ENCODE results near the gene AGT.
"Not testable (repeated sequence)": the region's sequence is repeated elsewhere in the genome, so short reads cannot be mapped to it uniquely, and the experiment has no call there.

The AGT gene

GRCh38 chr1:230699716-230700115, 14.2 kb downstream of the AGT start:
- H3K4me3 ChIP-seq (ENCODE audit: low read length in 2 of 2) = no peak overlapping the region
- H3K4me1 ChIP-seq (ENCODE audit: control insufficient read depth, insufficient read depth, low read length) = no peaks in the 10 kb centered on the region
- H3K27me3 ChIP-seq (ENCODE audit: control insufficient read depth in 1 of 2, insufficient read depth in 2 of 2, low read length in 2 of 2) = no peaks in the 10 kb centered on the region
- no peak overlapping the region for H3K27ac ChIP-seq (ENCODE audit: low read length)
- no peaks in the 10 kb centered on the region for H3K9me3 ChIP-seq (ENCODE audit: control insufficient read depth in 2 of 2, low read length in 2 of 2)
- no peaks in the 10 kb centered on the region for H3K36me3 ChIP-seq (ENCODE audit: control insufficient read depth in 2 of 2, insufficient read depth in 2 of 2, low read length in 2 of 2)
- H3K9ac ChIP-seq (ENCODE audit: low read length in 2 of 2) = no peak overlapping the region

DNA sequence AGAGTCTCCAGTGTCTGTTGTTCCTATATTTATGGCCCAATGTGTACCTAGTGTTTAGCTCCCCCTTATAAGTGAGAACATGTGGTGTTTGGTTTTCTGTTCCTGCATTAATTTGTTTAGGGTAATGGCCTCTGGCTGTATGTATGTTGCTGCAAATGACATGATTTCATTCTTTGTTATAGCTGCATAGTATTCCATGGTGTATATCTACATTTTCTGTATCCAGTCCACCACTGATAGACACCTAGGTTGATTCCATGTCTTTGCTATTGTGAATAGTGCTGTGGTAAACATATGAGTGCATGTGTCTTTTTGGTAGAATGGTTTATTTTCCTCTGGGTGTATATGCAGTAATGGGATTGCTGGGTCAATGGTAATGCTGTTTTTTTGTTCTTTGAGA, 15.0 kb downstream of the AGT start:
- H3K36me3 ChIP-seq (ENCODE audit: control insufficient read depth in 2 of 2, insufficient read depth in 2 of 2, low read length in 2 of 2); H3K9ac ChIP-seq (ENCODE audit: low read length in 2 of 2); H3K27ac ChIP-seq (ENCODE audit: low read length); H3K4me3 ChIP-seq (ENCODE audit: low read length in 2 of 2); H3K9me3 ChIP-seq (ENCODE audit: control insufficient read depth in 2 of 2, low read length in 2 of 2); H3K27me3 ChIP-seq (ENCODE audit: control insufficient read depth in 1 of 2, insufficient read depth in 2 of 2, low read length in 2 of 2); H3K4me1 ChIP-seq (ENCODE audit: control insufficient read depth, insufficient read depth, low read length): not testable (repeated sequence)

- Histone ChIP-seq H3K36me3 (ENCODE audit: control insufficient read depth in 2 of 2, insufficient read depth in 2 of 2, low read length in 2 of 2) (peaks cover 6 to 10% of the 10 kb centered on the region in 2 donors), H3K9ac (ENCODE audit: low read length in 2 of 2) (no peak overlapping the region), H3K9me3 (ENCODE audit: control insufficient read depth in 2 of 2, low read length in 2 of 2) (no peaks in the 10 kb centered on the region), H3K27me3 (ENCODE audit: control insufficient read depth in 1 of 2, insufficient read depth in 2 of 2, low read length in 2 of 2) (no peaks in the 10 kb centered on the region), H3K4me3 (ENCODE audit: low read length in 2 of 2) (no peak overlapping the region), H3K4me1 (ENCODE audit: control insufficient read depth, insufficient read depth, low read length) (no peaks in the 10 kb centered on the region), H3K27ac (ENCODE audit: low read length) (no peak overlapping the region)
Measured at GRCh38 chr1:230698130-230698529, 15.8 kb downstream of the AGT start.

DNA sequence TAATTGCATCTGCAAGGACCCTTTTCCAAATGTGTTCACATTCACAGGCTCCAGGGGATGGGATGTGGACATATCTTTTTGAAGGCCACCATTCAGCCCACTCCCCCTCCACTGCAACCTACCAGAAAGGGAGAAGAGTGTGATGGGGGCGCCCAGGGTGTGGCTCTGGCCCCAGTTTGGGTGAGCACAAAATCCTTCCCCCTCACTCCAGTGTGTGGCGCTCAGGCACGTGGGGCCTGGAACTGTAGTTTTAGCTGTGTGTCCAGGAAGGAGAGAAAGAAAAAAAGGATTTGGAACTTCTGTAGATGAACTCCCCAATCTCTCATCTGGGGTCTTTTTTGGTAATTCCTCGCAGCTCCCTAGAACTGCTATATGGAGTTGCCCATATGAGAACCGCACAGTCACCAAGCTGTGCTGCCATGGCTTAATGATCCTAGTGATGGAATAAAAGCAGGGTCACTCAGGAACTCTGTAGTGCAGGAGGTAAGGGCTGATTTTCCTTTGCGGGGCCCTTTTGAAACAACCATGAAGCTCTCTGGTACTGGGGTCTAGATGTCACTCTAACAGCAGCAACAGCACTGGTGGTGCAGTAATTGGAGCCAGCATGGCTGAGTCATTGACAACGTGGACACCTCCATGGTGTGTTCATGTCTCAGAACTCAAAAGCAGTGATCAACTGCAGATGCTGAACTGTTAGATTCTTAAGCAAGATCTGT, 17.0 kb downstream of the AGT start:
- H3K27ac ChIP-seq (ENCODE audit: low read length) = no peak overlapping the region
- no peak overlapping the region for H3K9ac ChIP-seq (ENCODE audit: low read length in 2 of 2)

GRCh38 chr1:230696218-230696617, 17.7 kb downstream of the AGT start:
- Histone ChIP-seq H3K4me3 (ENCODE audit: low read length in 2 of 2) (no peak overlapping the region), H3K27me3 (ENCODE audit: control insufficient read depth in 1 of 2, insufficient read depth in 2 of 2, low read length in 2 of 2) (no peaks in the 10 kb centered on the region), H3K27ac (ENCODE audit: low read length) (no peak overlapping the region), H3K9ac (ENCODE audit: low read length in 2 of 2) (no peak overlapping the region), H3K4me1 (ENCODE audit: control insufficient read depth, insufficient read depth, low read length) (no peaks in the 10 kb centered on the region), H3K9me3 (ENCODE audit: control insufficient read depth in 2 of 2, low read length in 2 of 2) (no peaks in the 10 kb centered on the region), H3K36me3 (ENCODE audit: control insufficient read depth in 2 of 2, insufficient read depth in 2 of 2, low read length in 2 of 2) (peaks cover 18 to 19% of the 10 kb centered on the region in 2 donors)

More for the DNA sequence above, 17.0 kb downstream of the AGT start:
- H3K27me3 ChIP-seq (ENCODE audit: control insufficient read depth in 1 of 2, insufficient read depth in 2 of 2, low read length in 2 of 2) = no peaks in the 10 kb centered on the region
- H3K4me1 ChIP-seq (ENCODE audit: control insufficient read depth, insufficient read depth, low read length) = no peaks in the 10 kb centered on the region
- no peak overlapping the region for H3K4me3 ChIP-seq (ENCODE audit: low read length in 2 of 2)
- H3K36me3 ChIP-seq (ENCODE audit: control insufficient read depth in 2 of 2, insufficient read depth in 2 of 2, low read length in 2 of 2) = peaks cover 11 to 13% of the 10 kb centered on the region in 2 donors
- no peaks in the 10 kb centered on the region for H3K9me3 ChIP-seq (ENCODE audit: control insufficient read depth in 2 of 2, low read length in 2 of 2)

DNA sequence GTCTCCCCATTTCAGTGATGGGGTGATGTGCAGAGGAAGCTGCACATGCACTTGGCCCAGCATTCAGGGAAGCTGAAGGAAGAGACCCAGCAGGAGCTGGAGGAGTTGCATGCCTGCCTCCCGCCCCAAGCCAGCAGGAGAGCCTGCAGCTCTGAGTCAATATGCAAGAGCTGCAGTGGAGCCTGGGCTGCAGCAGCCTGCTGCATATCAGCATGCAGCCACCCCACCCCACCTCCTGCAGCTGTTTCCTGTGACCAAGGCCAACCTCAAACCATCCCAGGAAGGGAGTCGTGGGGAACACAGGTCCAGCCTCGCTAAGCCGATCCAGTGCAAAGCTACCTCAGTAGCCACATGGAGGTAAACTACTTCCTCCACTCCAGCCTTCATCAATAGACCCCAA, 18.9 kb downstream of the AGT start:
- no peaks in the 10 kb centered on the region for H3K4me1 ChIP-seq (ENCODE audit: control insufficient read depth, insufficient read depth, low read length)
- H3K4me3 ChIP-seq (ENCODE audit: low read length in 2 of 2) = no peak overlapping the region
- H3K9me3 ChIP-seq (ENCODE audit: control insufficient read depth in 2 of 2, low read length in 2 of 2) = no peaks in the 10 kb centered on the region
- H3K27me3 ChIP-seq (ENCODE audit: control insufficient read depth in 1 of 2, insufficient read depth in 2 of 2, low read length in 2 of 2) = no peaks in the 10 kb centered on the region
- H3K27ac ChIP-seq (ENCODE audit: low read length) = no peak overlapping the region
- no peak overlapping the region for H3K9ac ChIP-seq (ENCODE audit: low read length in 2 of 2)
- H3K36me3 ChIP-seq (ENCODE audit: control insufficient read depth in 2 of 2, insufficient read depth in 2 of 2, low read length in 2 of 2) = peaks cover 22 to 23% of the 10 kb centered on the region in 2 donors

DNA sequence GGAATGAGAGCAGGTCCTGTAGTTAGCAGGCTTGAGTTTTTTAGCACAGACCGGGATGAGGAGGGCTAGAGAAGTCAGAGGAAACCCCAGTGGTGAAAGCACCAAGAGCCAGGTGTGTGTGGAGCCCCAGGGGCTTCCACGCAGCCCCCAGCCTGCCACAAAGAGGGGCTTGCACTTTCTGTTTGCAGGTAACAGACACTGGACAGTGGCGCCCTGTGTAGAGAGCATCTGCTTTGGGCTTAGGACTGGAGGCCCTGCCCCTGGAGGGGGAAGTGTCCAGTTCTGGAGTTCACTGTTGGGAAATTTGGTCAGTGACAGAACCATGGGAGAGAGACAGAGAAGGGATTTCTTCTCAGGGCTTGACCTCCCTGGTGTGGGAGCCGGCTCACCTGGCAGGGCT, 19.5 kb downstream of the AGT start:
- H3K36me3 ChIP-seq (ENCODE audit: control insufficient read depth in 2 of 2, insufficient read depth in 2 of 2, low read length in 2 of 2) = peaks cover 28% of the 10 kb centered on the region in 2 donors
- H3K4me3 ChIP-seq (ENCODE audit: low read length in 2 of 2) = no peak overlapping the region
- H3K27me3 ChIP-seq (ENCODE audit: control insufficient read depth in 1 of 2, insufficient read depth in 2 of 2, low read length in 2 of 2) = no peaks in the 10 kb centered on the region
- H3K9me3 ChIP-seq (ENCODE audit: control insufficient read depth in 2 of 2, low read length in 2 of 2) = no peaks in the 10 kb centered on the region
- H3K9ac ChIP-seq (ENCODE audit: low read length in 2 of 2) = no peak overlapping the region
- H3K27ac ChIP-seq (ENCODE audit: low read length) = no peak overlapping the region
- no peaks in the 10 kb centered on the region for H3K4me1 ChIP-seq (ENCODE audit: control insufficient read depth, insufficient read depth, low read length)

GRCh38 chr1:230693777-230694176, 20.1 kb downstream of the AGT start:
- H3K36me3 ChIP-seq (ENCODE audit: control insufficient read depth in 2 of 2, insufficient read depth in 2 of 2, low read length in 2 of 2) = peaks cover 30% of the 10 kb centered on the region in 2 donors
- no peaks in the 10 kb centered on the region for H3K4me1 ChIP-seq (ENCODE audit: control insufficient read depth, insufficient read depth, low read length)
- no peak overlapping the region for H3K4me3 ChIP-seq (ENCODE audit: low read length in 2 of 2)
- H3K27ac ChIP-seq (ENCODE audit: low read length) = no peak overlapping the region
- H3K27me3 ChIP-seq (ENCODE audit: control insufficient read depth in 1 of 2, insufficient read depth in 2 of 2, low read length in 2 of 2) = no peaks in the 10 kb centered on the region
- H3K9ac ChIP-seq (ENCODE audit: low read length in 2 of 2) = no peak overlapping the region
- no peaks in the 10 kb centered on the region for H3K9me3 ChIP-seq (ENCODE audit: control insufficient read depth in 2 of 2, low read length in 2 of 2)

DNA sequence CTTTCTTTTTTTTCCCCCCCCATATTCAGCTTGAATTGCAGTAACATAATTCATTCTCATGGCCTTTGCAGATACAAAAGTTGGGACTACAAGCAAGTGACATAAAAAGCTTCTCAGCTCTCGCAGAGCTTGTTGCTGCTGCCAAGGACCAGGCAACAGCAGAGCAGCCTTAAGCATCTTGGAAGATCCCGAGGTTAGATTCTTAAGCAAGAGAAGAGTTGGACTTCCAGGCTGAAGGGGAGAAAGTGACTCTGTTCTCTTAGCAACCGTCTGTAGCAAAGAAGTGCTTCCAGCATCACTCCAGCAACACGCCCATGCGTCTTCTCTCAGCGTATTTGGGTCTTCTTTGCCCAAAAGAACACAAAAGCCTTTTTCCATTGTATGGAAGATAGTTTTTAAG, 20.7 kb downstream of the AGT start:
- Histone ChIP-seq H3K9ac (ENCODE audit: low read length in 2 of 2) (no peak overlapping the region), H3K9me3 (ENCODE audit: control insufficient read depth in 2 of 2, low read length in 2 of 2) (no peaks in the 10 kb centered on the region), H3K27me3 (ENCODE audit: control insufficient read depth in 1 of 2, insufficient read depth in 2 of 2, low read length in 2 of 2) (no peaks in the 10 kb centered on the region), H3K4me3 (ENCODE audit: low read length in 2 of 2) (no peak overlapping the region), H3K27ac (ENCODE audit: low read length) (no peak overlapping the region), H3K36me3 (ENCODE audit: control insufficient read depth in 2 of 2, insufficient read depth in 2 of 2, low read length in 2 of 2) (peaks cover 35 to 36% of the 10 kb centered on the region in 2 donors), H3K4me1 (ENCODE audit: control insufficient read depth, insufficient read depth, low read length) (no peaks in the 10 kb centered on the region)

GRCh38 chr1:230691615-230692014, 22.3 kb downstream of the AGT start:
- H3K36me3 ChIP-seq (ENCODE audit: control insufficient read depth in 2 of 2, insufficient read depth in 2 of 2, low read length in 2 of 2) = peaks cover 49% of the 10 kb centered on the region in 2 donors

GRCh38 chr1:230690101-230690500, 23.8 kb downstream of the AGT start:
- Histone ChIP-seq H3K27me3 (ENCODE audit: control insufficient read depth in 1 of 2, insufficient read depth in 2 of 2, low read length in 2 of 2) (no peaks in the 10 kb centered on the region), H3K9ac (ENCODE audit: low read length in 2 of 2) (no peak overlapping the region), H3K4me3 (ENCODE audit: low read length in 2 of 2) (no peak overlapping the region), H3K4me1 (ENCODE audit: control insufficient read depth, insufficient read depth, low read length) (no peaks in the 10 kb centered on the region), H3K36me3 (ENCODE audit: control insufficient read depth in 2 of 2, insufficient read depth in 2 of 2, low read length in 2 of 2) (peaks cover 57 to 60% of the 10 kb centered on the region in 2 donors), H3K9me3 (ENCODE audit: control insufficient read depth in 2 of 2, low read length in 2 of 2) (no peaks in the 10 kb centered on the region), H3K27ac (ENCODE audit: low read length) (no peak overlapping the region)

More at GRCh38 chr1:230691615-230692014, 22.3 kb downstream of the AGT start:
- Histone ChIP-seq H3K27me3 (ENCODE audit: control insufficient read depth in 1 of 2, insufficient read depth in 2 of 2, low read length in 2 of 2) (no peaks in the 10 kb centered on the region), H3K9ac (ENCODE audit: low read length in 2 of 2) (no peak overlapping the region), H3K27ac (ENCODE audit: low read length) (no peak overlapping the region), H3K9me3 (ENCODE audit: control insufficient read depth in 2 of 2, low read length in 2 of 2) (no peaks in the 10 kb centered on the region), H3K4me3 (ENCODE audit: low read length in 2 of 2) (no peak overlapping the region), H3K4me1 (ENCODE audit: control insufficient read depth, insufficient read depth, low read length) (no peaks in the 10 kb centered on the region)

All from stomach smooth muscle (tissue), 2 donors.